Activated naive CD4-positive, alpha-beta T cell (primary cell): ENCODE measurements around the gene PGAP3.
"Not testable (repeated sequence)": the region's sequence is repeated elsewhere in the genome, so short reads cannot be mapped to it uniquely, and the experiment has no call there.

Experiments used
- DNase-seq, 4 experiments: peaks; one replicate each; lab custom pipeline; 2025; lab: John Stamatoyannopoulos, UW

The PGAP3 gene, protein sequence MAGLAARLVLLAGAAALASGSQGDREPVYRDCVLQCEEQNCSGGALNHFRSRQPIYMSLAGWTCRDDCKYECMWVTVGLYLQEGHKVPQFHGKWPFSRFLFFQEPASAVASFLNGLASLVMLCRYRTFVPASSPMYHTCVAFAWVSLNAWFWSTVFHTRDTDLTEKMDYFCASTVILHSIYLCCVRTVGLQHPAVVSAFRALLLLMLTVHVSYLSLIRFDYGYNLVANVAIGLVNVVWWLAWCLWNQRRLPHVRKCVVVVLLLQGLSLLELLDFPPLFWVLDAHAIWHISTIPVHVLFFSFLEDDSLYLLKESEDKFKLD

DNA sequence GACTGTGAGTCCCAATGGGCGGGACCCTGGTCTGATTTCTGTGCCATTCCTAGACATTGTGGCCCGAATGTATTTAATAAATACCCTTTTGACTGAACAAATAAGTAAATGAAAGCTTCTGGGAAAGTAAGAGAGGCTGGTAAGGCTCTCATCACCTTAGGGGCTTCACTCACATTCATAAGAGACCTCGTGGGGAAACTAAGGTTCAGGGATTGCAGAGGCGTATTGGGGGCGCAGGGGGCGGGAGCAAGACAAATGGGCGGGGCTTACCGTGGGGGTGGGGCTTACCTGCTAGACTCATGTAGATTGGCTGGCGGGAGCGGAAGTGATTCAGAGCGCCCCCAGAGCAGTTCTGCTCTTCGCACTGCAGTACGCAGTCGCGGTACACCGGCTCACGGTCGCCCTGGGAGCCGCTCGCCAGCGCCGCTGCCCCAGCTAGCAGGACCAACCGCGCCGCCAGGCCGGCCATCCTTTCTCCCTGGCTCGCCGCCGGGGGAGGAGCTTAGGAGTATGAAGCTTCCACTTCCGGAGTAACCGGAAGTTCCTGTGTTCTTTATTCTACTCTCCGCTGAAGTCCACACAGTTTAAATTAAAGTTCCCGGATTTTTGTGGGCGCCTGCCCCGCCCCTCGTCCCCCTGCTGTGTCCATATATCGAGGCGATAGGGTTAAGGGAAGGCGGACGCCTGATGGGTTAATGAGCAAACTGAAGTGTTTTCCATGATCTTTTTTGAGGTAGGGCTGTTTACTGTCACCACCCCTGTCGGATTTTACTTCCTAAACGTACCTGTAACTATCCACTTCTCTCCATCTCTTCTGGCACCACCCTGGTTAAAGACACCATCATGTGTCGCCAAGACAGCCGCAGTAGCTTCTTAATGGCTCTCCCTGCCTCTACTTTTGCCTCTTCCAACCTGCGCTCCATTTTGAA is at the start of gene PGAP3:
Gene PGAP3, minus strand, starts transcription at position 512 of the 929 bp plus-strand sequence. Its CDS starts 43 bp downstream, at position 469.
- peak; percentile 54 to 72 (median 65) for DNase-seq

DNA sequence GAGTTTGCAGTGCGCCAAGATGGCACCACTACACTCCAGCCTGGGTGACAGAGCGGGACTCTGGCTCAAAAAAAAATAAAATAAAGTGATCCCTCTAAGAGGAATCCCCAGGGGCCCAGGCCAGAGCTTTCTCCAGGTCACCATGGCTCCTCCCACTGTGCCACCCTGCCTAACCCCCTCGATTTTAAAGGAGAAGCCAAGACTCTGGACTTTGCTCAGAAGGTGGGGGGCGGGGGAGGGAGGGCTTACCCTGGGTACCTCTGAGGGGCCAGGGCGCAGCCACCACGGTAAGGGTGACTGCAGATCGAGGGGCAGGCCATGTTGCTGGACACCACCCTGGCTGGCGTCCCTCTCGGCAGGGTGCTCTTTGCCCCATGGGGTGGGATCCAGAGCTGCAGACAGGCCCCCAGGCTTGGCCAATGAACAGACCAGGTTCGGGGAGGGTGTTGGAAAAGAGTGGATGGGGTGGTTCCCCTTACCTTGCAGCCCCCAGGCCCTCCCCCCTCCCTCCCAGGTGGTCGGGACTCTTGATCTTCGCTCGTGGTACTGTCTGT is 49.4 kb upstream of the PGAP3 start:
- DNase-seq: no peak

DNA sequence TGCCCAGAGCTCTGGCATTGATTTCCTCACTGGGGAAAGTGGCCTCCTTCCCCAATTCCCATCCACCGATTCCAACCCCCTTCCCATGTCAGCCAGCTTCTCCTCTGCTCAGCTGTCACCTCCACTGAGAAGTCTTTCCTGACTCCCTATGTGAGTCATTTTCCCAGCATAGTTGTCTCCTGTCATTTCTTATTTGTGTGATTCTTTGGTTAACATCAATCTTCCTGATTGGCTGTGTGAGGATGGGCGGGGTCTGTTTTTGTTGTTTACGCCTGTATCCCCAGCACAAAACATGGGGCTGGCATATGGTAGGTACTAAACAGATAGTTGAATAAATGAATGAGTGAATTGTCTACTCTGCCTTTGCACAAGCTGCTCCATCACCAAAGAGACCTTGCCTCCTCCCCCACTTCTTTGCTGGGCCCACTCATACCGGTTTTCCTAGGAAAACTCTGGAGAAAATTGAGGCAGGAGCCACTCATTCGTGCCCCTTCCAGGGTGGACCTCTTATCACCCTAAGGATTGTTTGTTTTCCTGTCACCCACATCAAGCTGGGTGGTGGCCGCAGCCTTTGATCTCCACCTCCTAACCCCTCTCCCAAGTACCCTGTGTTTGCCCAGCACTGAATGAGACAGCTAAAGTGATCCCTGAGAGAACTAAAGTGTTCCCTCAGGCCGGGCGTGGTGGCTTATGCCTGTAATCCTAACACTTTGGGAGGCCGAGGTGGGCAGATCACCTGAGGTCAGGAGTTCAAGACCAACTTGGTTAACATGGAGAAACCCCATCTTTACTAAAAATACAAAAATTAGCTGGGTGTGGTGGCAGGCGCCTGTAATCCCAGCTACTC is 48.7 kb upstream of the PGAP3 start:
- DNase-seq: no peak

GRCh38 chr17:39735882-39736281 is 48.0 kb upstream of the PGAP3 start:
- DNase-seq: no peak

- DNase-seq: no peak
Observed at GRCh38 chr17:39732586-39732985, 44.7 kb upstream of the PGAP3 start.

DNA sequence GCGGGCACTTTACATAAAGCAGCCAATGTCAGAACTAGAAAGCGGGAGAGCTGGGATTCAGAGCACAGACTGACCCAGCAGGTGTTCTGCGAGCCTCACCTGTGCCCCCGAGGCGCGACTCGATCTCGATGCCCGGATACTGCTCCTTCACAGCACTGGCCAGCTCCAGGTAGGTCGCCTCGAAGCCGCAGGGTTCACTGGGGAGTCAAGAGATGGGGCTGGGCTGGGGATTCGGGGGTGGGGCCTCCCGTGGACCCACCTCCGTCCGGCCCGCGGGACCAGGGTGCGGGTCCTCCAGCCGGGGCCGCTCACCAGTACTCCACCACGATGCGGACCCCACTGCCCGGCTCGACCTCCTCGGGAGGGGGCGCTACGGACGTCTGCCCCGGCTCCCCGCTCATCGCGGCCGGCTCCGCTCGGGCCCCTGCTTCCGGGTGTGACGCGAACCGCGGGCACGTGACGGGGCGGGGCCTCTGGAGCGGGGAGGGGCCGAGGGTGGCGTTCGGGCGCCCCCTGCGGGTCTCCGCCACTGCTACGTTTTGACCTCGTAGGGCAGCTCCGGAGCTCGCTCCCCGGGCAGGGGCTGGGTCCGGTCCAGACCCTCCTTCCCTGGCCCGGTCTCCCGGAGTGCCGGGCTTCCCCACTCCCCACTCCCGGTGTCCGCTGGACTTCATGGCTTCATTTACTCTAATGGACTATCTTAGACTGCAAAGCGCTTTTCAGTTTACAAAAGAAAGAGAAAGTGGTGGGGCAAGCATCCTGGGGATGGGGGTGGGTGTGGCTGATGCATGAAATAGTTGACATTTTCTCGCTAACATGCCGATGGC is 42.5 kb upstream of the PGAP3 start, which contains the start of gene MIEN1:
Gene MIEN1, minus strand, starts transcription at position 438 of the 827 bp plus-strand sequence. Its CDS starts 37 bp downstream, at position 401.
- DNase-seq: peak; percentile 93 to 97 (median 94)

- no peak for DNase-seq
Observed at GRCh38 chr17:39729280-39729851, 41.5 kb upstream of the PGAP3 start.

GRCh38 chr17:39727556-39727955 is 39.7 kb upstream of the PGAP3 start:
- DNase-seq: no peak

DNA sequence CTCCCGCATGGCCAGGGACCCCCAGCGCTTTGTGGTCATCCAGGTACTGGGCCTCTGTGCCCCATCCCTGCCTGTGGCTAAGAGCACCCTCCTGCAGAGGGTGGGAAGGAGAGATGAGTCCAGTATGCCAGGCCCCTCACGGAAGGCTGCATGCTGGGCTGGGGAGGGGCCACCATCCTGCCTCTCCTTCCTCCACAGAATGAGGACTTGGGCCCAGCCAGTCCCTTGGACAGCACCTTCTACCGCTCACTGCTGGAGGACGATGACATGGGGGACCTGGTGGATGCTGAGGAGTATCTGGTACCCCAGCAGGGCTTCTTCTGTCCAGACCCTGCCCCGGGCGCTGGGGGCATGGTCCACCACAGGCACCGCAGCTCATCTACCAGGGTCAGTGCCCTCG is 38.8 kb upstream of the PGAP3 start:
- DNase-seq: no peak

DNA sequence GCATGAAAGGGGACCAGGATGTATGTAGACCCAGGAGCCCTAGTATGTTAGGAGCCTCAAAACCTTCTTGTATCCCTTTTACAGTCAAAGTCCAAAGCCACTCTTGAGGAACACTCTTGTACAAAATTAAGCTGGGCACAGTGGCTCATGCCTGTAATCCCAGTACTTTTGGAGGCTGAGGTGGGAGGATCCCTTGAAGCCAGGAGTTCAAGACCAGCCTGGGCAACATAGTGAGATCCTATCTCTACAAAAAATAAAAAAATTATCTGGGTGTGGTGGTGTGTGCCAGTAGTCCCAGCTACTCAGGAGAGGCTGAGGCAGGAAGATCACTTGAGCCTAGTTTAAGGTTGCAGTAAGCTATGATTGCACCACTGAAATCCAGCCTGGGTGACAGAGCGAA is 38.1 kb upstream of the PGAP3 start:
- not testable (repeated sequence) for DNase-seq

- DNase-seq: no peak
Observed at GRCh38 chr17:39724731-39725130, 36.9 kb upstream of the PGAP3 start.

- DNase-seq: no peak
Observed at GRCh38 chr17:39722965-39723848, 35.4 kb upstream of the PGAP3 start.

DNA sequence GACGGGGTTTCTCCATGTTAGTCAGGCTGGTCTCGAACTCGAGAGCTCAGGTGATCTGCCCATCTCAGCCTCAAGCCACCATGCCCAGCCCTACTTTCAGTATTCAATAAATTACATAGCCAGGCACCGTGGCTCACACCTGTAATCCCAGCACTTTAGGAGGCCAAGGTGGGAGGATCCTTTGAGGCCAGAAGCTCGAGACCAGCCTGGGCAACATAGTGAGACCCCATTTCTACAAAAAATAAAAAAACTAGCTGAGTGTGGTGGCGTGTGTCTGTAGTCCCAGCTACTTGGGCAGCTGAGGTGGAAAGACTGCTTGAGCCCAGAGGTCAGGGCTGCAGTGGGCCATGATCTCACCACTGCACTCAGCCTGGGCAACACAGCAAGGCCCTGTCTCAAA is 34.2 kb upstream of the PGAP3 start:
- DNase-seq: no peak

DNA sequence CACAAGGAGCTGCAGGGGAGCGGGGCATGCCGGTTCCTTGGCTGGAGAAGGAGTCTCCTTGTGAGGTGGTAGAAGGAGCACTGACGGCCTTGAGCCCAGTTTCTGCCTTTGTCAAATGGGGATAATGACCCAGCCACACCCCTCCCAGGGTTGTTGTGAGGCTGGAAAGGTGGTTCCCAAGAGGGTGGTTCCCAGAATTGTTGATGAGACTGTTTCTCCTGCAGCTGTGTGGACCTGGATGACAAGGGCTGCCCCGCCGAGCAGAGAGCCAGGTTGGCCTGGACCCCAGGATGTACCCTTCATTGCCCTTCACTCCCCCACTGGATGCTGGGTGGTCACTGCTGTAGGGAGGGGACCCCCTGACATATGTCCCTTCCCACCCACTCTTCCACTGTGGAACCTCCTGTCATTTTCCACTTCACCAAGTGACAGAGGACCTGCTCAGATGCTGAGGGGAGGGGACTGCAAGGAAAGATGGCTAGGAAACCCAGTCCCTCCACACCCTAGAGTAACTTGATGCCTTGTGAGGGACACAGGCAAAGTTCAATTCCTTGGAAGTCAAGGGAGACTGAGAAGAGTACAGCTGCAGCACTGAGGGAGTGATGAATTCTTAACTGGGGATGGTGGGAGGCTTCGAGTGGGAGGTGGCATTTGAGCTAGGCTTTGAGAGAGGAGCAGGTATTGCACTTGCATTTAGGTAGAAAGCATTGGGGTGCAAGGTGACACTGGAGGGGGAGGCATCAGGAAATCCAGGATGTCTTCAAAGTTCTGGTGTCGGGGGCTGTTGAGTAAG is 31.9 kb upstream of the PGAP3 start:
- DNase-seq: no peak

- DNase-seq: no peak
Observed at GRCh38 chr17:39717660-39718059, 29.8 kb upstream of the PGAP3 start.

DNA sequence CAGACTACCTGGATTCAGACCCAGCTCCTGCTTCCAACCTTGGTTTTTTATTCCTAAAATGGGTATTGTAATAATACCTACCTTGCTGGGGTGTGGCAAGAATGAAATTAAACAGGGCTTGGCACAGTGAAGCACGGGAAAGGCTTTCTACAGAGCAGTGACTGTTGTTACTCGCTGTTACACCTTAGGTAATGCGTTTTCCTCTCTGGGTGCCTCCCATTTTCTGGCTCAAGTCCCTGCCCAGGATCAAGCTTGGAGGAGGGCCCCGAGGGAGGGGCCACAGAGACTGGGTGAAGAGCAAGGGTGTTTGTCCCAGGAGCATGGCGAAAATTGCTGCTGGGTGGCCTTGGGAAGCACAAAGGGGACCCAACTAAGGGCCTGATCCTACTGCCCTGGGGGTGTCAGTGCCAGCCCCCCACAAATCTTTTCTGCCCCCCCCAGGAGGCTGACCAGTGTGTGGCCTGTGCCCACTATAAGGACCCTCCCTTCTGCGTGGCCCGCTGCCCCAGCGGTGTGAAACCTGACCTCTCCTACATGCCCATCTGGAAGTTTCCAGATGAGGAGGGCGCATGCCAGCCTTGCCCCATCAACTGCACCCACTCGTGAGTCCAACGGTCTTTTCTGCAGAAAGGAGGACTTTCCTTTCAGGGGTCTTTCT is 29.2 kb upstream of the PGAP3 start:
- DNase-seq: no peak

- DNase-seq: no peak
Observed at GRCh38 chr17:39716073-39716818, 28.4 kb upstream of the PGAP3 start.
